Stimulated activated CD8-positive, alpha-beta memory T cell treated with anti-CD3 and anti-CD28 coated beads, Interleukin-12 subunit alpha, Interleukin-12 subunit beta, amount 100 ng/mL, for 1 hour (primary cell): ENCODE measurements around the gene TLN1.

Source experiments
- DNase-seq: peaks from one replicate; pipeline ENCODE4 v3.0.0-alpha.2; 2020; ENCODE audit warnings: low read depth

TLN1 gene

DNA sequence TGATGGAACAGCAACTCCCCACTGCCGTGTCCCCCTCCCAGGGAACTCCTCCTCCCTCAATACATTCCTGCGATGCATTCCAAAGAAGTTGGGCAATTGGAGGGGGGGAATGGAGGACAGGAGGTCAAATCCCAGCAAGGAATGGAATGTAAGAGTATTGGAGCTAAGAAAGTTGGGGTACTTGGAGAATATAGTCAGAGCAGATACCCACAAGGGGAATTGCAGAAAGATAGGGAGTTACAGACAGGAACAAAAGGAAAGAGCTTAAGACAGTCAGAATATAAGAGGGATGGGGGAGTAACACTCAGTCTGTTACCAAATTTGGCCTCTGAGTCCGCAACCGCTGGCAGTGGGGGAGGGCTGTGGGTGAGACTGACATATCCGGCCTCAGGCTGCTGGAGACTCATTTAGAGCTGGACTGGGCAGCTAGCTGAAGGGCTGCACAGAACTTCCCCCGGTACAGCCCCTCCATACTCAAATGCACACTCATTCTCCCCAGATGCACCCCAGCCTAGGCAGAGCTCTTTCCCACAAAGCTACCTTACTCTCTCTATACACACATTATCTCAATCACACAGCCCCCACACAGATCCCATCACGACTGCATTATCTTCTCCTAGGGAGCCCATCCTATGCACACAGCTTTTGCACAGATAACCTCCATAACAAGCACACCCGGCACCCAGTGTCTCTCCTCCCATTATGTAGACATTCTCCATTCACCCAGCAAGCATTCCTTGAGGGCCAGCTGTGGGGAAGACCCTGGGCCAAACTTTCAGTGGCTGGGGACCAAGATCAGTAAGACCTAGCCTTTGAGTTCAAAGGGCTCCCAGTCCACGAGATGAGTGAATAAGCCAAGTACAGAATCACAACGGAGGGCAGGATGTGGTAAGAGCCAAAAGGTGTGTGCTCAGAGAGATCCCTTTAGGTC, 3.7 kb downstream of the TLN1 start:
- no peak for DNase-seq

DNA sequence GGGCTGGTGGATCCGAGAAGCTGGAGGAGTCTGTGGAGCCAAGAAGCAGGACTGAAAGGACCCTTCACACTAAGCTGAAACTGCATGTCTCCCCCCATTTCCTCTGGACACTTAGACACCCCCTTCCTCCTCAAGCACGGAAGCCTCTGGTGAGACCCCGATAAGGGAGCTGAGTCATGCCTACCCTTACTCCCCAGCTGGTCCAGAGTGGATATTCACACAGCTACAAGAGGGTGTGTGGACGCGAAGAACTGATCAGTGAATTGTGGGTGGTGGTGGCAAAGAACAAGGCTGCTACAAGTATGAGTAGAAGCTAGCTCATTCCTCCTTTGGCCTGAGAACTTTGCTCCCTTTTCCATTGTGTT, 4.3 kb downstream of the TLN1 start:
- DNase-seq = no peak

GRCh38 chr9:35726931-35727330, 5.1 kb downstream of the TLN1 start:
- no peak for DNase-seq

DNA sequence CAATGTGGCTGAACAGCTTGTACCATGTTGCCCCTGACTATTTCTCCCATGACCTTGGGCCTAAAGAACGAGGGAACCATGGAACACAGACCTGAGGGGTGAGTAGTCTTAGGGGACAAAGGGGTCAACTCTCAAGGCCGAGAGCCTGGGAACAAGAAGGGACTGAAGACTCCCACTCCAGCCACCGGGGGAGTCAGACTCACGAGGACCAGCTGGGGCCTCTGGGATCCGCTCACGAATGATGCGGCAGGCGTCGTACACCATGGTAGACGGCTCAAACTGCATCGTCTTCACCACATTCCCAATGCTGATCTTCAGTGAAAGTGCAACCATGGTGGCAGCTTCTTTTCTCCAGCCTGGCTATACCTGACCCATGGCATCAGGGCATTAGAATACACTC, 6.6 kb downstream of the TLN1 start:
- DNase-seq = no peak

- no peak for DNase-seq
Observed at GRCh38 chr9:35723908-35724307, 8.1 kb downstream of the TLN1 start.

GRCh38 chr9:35723426-35723825, 8.6 kb downstream of the TLN1 start:
- no peak for DNase-seq

DNA sequence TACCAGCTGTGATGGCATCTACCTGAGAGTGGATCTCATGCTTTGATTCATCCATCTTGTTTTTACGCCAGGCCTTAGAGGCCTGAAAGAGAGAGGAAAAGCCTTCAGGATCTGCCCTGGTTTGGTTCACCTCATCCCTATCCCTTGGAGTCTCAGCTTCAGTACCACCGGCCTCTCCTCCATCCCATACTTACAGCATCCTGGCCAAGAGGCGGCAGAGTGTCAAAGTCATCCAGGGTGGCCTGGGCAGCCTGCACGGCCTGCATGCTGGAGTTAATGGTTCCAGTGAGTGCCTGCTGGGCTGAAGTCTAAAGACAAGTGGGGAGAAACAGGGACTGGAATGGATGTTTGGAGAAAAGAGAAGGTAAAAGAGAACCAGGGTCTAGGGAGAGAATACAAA, 12.4 kb downstream of the TLN1 start:
- DNase-seq = no peak

- DNase-seq = no peak
Observed at GRCh38 chr9:35718721-35719511, 13.1 kb downstream of the TLN1 start.

DNA sequence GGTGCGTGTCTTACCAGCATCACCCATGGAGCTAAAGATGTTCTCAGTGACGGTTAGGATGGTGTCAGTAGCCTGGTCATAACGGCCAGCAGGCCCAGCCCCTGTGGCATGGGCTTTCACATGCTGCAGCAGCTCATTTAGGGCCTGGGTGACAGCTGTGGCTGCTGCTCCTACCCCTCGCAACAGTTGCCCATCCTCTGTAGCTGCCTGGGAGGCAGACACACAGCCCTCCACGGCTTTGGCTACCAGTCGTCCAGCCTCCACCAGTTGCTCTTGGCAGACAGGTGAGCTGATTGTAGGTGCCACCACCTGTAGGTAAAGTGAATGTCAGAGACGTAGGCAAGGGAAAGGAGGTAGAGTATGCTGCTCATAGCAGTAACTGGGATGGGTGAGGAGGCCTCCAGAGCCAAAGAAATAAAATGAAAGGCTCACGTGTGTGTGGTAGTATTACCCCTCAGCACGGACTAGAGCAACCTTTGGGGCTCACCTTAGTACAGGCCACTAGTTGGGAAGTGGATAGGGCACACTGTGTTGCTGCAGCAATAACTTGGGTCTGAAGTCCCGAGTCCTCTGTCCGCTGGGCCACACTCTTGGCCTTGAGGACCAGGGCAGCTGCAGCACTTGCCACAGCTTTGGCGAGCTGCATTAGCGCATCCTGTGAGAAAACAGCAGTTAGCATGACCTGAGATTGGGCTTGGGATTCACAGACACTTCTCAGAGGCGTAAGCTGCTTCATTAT, 14.7 kb downstream of the TLN1 start:
- DNase-seq = no peak

GRCh38 chr9:35716230-35716629, 15.8 kb downstream of the TLN1 start:
- no peak for DNase-seq

- no peak for DNase-seq
Observed at GRCh38 chr9:35714579-35715252, 17.3 kb downstream of the TLN1 start.

DNA sequence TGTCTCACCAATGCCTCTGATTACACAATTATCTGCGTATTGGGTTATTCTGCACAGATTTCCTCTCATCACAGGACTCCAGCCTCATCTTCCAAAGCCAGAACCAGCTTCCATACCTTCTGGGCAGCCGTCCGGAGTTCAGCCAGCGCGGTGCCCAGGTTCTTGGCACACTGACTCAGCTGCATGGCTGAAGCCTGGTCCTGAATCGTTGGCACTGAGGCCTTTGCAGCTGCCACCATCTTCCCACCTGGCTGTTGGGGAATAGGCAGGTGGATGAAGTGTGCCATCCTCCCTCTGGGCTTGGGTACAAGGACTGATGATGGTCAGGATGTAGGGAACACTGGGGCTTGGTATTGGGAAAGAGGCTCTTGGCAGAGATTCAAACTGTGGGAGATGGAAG, 17.9 kb downstream of the TLN1 start:
- DNase-seq = no peak

DNA sequence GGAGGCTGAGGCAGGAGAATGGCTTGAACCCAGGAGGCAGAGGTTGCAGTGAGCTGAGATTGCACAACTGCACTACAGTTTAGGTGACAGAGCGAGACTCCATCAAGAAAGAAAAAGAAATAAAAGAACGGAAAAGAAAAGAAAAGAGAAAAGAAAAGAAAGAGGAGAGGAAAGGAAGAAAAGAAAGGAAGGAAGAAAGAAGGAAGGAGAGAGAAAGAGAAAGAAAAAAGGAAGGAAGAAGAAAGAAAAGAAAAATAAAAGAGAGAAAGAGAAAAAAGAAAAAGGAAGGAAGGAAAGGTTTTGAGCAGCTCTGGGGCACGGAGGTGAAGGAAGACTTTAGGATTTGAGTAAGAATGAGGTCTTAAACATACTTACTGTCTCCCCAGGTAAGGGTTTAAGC, 18.4 kb downstream of the TLN1 start:
- no peak for DNase-seq

GRCh38 chr9:35712762-35713400, 19.1 kb downstream of the TLN1 start:
- DNase-seq = no peak

DNA sequence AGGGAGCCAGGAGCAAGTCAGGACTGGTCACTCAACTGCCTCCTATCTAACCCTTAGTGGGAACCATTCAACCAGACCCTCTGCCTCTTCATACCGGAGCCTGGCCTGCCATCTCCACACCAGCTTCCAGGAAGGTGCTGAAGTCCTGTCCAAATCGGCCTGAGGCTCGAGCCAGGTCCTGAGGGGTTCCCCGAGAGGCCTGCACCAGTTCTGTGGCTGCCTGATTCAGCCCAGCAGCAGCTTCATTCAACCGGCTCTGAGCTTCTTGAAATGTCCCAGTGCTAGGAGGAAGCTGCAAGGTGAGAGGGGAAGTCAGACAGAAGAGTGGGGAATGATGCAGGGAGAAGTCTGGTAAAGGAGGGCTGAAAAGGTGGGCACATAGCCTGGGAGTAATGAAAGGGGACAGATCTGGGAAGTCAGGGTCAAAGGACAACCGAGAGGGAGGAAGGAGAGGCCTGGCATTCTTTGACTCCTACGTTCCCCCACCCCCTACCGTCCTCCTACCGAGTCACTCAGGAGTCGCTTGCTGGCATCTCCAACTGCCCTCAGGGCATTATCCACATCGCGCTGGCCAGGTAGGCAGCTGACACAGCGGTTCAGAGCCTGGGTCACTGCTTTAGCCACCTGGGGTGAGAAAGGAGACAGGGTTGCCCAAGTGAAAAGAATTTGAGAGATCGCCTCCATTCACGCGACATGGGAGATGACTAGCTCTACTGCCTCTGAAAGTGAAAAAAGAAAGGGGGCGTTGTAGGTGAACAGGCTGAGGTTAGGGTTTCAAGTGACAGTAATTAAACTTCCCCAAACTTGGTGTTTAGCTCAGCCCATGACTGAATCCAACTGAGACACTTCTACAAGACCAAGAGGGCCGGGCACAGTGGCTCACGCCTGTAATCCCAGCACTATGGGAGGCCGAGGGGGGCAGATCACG, 20.2 kb downstream of the TLN1 start:
- no peak for DNase-seq

- DNase-seq = no peak
Observed at GRCh38 chr9:35710818-35711500, 21.0 kb downstream of the TLN1 start.

- DNase-seq = no peak
Observed at GRCh38 chr9:35708146-35708545, 23.8 kb downstream of the TLN1 start.

DNA sequence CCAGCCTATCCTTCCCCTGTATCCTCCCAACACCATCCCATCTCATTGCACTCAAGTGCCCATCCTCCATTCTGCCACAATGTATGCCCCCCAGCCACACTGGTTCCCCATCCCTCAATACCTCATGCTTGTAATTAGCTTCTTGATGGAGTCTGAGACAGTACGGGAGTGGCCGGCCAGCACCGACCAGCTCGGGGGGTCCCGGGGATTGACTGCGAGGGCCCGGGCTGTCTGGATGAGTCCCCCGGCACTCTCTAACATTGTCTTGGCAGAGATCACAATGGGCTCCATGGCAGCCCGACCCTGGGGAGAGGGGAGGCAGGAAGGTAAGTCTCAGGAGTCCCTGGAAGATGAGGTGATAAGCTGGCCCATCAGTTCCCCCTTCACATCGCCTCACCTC, 25.0 kb downstream of the TLN1 start:
- DNase-seq = no peak

DNA sequence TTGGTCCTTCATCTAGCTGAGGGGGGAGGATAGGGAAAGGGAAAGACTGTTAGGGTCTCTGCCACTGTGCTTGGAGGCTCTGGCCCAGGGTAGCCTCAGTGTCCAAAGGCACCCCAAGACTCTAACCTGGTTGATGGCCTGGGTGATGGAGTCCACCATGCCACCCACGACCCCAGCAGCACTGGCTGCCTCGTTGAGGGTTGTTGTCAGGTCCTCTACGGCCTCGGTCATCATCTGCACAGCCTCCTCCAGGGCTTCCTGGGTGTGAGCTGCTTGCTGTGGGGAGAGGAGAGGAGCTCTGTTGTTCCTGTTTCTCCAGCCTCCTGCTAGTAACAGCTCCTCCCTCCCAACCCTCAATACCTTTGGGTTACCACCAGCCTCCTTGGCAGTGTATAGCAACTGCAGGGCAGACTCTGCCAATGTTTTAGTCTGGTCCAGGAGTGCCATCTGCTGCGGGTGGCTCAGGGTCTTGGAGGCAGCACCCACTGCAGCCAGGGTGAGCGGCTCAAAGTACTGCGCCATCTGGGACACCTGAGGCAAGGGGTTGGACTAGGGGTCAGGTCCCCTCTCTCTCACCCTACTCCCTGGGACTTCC, 26.1 kb downstream of the TLN1 start:
- no peak for DNase-seq
